T-helper 2 cell treated with Interferon-gamma antibody and Interleukin-4, amounts not matched to agents 5 μg/mL and 100 μg/mL, for 36 hours (primary cell): ENCODE measurements around the gene RAB20.

Source experiments
- DNase-seq: peaks from one replicate; pipeline ENCODE4 v3.0.0; 2021; ENCODE audit warnings: low spot score
- H3K27ac Mint-ChIP-seq: one replicate; pipeline ENCODE4 v1.8.0; 2021; ENCODE audit warnings: mild to moderate bottlenecking, mixed read lengths
- H3K27me3 Mint-ChIP-seq: one replicate; pipeline ENCODE4 v1.8.0; 2021; ENCODE audit warnings: low read depth, mixed read lengths
- H3K36me3 Mint-ChIP-seq: one replicate; pipeline ENCODE4 v1.8.0; 2021; ENCODE audit warnings: low read depth, mixed read lengths
- H3K4me1 Mint-ChIP-seq: one replicate; pipeline ENCODE4 v1.8.0; 2021; ENCODE audit warnings: low read depth, mixed read lengths
- H3K4me3 Mint-ChIP-seq: one replicate; pipeline ENCODE4 v1.8.0; 2022; ENCODE audit warnings: mild to moderate bottlenecking, moderate library complexity, mixed read lengths
- H3K9me3 Mint-ChIP-seq: one replicate; pipeline ENCODE4 v1.8.0; 2021; ENCODE audit warnings: mixed read lengths

RAB20 gene

DNA sequence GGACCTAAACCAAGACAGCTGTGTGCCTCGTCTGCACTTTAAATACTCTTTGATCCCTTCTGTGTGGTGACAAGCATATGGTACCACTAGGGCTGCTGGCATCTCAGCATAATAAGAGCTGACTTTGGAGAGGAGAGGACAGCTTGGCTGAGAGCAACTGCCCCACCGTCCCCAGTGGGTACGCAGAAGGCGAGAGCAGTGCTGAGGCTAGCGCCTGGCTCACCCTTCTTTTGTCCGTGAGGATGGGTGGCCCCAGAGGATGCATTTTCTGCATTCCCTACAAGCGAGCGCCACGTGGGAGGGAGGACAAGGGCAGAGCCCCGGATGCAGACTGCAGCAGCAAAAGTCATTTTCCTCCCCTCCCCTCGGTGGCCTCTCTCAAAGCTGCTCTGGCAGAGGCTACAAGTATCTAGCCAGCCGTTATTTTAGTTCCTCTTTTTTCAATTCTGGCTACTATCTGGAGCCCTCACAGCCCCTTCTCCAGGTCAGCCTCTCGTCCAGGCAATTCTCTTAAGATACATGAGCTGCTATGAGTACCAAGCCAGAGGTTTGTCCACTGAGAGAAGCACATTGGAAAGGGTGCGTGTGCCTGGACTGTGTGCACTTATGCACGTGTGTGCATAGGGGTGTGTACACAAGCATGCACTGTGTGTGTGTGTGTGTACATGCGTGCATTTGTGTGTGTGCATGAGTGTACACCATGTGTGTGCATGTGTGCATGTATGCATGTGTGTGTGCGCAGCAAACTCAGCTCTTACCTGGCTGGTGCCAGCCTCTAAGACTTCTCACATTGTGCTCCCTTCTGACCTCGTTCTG is 51.3 kb downstream of the RAB20 start:
- H3K4me1 Mint-ChIP-seq = no peaks in the 10 kb centered on the region
- H3K9me3 Mint-ChIP-seq = no peaks in the 10 kb centered on the region
- no peaks in the 10 kb centered on the region for H3K27me3 Mint-ChIP-seq
- no peak overlapping the region for H3K4me3 Mint-ChIP-seq
- H3K27ac Mint-ChIP-seq = no peak overlapping the region
- no peaks in the 10 kb centered on the region for H3K36me3 Mint-ChIP-seq
- no peak for DNase-seq

DNA sequence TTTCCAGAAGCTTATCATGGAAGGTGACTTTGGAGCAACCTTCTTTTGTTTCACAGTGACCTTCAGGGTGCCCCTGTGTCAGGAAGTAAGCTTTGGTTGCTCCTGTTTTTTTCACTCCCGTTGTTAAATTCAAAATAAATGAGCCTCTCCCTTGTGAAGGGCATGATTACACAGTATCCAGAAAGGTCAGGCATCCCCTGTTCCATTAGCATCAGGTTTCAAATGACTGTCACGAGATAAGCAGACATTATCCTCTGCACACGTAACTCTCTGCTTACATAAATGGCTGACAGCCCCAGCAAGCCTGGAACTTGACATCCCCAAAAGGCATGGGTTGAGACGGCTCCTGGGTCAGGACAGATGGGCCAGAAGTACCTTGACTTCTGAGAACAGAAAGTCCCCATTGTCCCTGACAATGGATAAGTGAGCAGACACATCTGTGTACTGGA is 52.0 kb downstream of the RAB20 start:
- no peaks in the 10 kb centered on the region for H3K9me3 Mint-ChIP-seq
- no peaks in the 10 kb centered on the region for H3K36me3 Mint-ChIP-seq
- no peak overlapping the region for H3K4me3 Mint-ChIP-seq
- no peaks in the 10 kb centered on the region for H3K27me3 Mint-ChIP-seq
- DNase-seq = no peak
- no peak overlapping the region for H3K27ac Mint-ChIP-seq
- H3K4me1 Mint-ChIP-seq = no peaks in the 10 kb centered on the region

DNA sequence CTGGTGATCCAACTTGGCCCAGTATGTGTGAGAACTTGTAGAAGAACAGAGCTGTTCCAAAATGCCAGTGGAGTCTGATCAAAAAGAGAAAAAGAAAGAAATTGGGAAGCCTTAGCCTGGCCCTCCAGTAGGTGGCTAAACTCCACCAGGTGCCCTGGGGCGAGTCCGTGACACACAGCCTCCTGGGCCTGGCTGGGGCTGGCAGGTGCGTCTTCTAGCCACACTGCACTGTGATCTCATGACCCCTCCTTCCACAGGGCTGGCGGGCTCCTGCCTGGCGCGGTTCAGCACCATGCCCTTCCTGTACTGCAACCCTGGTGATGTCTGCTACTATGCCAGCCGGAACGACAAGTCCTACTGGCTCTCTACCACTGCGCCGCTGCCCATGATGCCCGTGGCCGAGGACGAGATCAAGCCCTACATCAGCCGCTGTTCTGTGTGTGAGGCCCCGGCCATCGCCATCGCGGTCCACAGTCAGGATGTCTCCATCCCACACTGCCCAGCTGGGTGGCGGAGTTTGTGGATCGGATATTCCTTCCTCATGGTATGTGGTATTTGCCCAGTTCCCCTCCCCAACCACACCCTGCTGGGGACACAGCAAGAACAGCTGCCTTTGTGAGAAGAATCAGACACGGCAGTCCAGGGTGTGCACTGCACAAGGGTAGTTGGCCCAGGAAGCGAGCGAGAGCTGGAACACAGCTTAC is 53.7 kb downstream of the RAB20 start:
- no peak for DNase-seq
- Mint-ChIP-seq H3K27me3 (no peaks in the 10 kb centered on the region), H3K4me3 (no peak overlapping the region), H3K36me3 (no peaks in the 10 kb centered on the region), H3K27ac (no peak overlapping the region), H3K9me3 (no peaks in the 10 kb centered on the region), H3K4me1 (no peaks in the 10 kb centered on the region)

DNA sequence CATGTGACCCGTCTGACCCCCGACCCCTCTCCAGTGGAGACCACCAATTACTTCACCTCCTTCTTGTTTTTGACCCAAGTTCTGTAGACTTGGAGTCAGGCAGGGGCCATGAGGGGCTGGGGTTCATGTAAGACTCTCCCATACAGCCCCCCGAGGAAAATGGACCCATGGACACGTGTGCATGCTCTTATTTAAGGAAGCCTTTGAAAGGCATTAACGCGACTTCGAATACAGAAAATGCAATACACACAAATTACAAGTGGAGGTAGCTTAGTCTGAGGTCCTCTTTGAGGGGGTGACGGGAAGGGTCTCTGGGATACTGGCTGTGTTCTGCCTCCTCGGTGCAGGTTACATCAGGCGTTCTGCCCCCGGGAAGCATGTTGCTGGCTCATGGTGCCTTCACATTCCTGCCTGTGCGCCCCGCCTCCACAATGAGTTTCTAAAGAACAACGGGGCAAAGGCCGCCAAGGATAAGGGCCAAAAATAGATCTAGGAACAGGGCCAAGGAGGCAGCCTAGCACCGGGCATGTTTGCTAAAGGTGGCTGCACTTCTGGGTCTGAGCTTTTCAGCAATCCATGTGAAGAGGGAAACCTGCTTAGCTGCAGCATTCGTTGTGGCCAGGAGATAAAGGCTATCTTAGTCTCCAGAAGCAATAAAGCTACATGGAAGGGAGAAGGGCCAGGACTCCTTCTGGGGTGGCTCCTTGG is 54.5 kb downstream of the RAB20 start:
- DNase-seq = no peak
- Mint-ChIP-seq H3K27me3 (no peaks in the 10 kb centered on the region), H3K9me3 (no peaks in the 10 kb centered on the region), H3K4me1 (no peaks in the 10 kb centered on the region), H3K27ac (no peak overlapping the region), H3K36me3 (no peaks in the 10 kb centered on the region), H3K4me3 (no peak overlapping the region)

DNA sequence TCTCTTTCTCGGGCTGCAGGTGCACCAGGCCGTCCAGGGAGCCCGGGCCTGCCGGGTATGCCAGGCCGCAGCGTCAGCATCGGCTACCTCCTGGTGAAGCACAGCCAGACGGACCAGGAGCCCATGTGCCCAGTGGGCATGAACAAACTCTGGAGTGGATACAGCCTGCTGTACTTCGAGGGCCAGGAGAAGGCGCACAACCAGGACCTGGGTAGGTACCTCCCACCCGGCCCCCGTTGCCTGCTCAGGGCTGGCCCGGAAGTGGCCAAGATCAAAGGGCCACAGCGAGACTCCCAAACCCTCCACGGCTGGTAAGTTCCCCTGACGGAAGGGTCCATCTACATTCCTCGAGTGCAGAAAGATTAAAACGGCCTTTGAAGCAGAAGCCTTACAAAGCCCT is 55.1 kb downstream of the RAB20 start:
- Mint-ChIP-seq H3K27ac (no peak overlapping the region), H3K4me1 (no peaks in the 10 kb centered on the region), H3K4me3 (no peak overlapping the region), H3K36me3 (no peaks in the 10 kb centered on the region), H3K9me3 (no peaks in the 10 kb centered on the region), H3K27me3 (no peaks in the 10 kb centered on the region)
- DNase-seq = no peak

DNA sequence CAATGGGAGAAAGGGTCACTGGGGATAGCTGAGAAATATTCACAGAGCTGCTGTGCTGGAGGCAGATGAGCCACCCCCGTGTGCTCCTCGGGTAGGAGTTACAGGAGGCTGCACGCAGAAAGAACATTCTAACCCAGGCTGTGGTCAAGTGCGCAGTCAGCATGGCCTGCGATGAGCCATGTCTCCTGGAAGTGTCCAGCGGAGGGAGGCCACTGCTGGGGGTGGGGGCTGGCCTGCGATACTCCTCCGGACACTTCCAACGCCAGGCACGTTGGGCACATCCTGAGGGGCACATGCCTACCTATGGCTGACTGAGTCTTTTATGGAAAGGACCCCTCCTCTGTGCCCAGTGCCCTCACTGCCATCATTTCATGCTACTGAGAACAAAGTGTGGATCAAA is 55.9 kb downstream of the RAB20 start:
- no peak for DNase-seq
- H3K27ac Mint-ChIP-seq = no peak overlapping the region
- H3K4me1 Mint-ChIP-seq = no peaks in the 10 kb centered on the region
- H3K9me3 Mint-ChIP-seq = no peaks in the 10 kb centered on the region
- H3K36me3 Mint-ChIP-seq = no peaks in the 10 kb centered on the region
- H3K4me3 Mint-ChIP-seq = no peak overlapping the region
- H3K27me3 Mint-ChIP-seq = no peaks in the 10 kb centered on the region

DNA sequence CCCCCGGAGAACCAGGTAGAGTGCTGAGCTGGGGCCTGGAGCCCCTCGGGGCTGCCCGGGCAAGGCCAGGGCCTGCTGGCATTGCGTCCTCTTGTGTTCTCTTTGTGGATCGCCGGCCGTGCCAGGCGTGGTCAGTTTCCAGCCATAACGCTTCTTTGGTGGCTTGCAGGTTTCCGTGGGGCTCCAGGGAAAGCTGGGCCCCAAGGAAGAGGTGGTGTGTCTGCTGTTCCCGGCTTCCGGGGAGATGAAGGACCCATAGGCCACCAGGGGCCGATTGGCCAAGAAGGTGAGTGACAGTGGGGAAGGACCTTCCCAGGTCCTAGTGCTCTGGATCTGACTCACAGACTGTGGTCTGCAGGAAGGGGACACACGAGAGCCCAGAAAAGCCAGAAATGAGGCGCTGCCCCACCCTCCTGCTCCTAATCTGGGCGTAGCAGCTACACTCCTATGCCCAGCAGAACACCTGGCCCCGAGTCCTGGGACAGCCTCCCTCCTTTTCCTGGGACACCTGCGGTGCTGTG is 57.5 kb downstream of the RAB20 start:
- Mint-ChIP-seq H3K36me3 (no peaks in the 10 kb centered on the region), H3K9me3 (no peaks in the 10 kb centered on the region), H3K4me3 (no peak overlapping the region), H3K4me1 (no peaks in the 10 kb centered on the region), H3K27me3 (no peaks in the 10 kb centered on the region), H3K27ac (no peak overlapping the region)
- no peak for DNase-seq

DNA sequence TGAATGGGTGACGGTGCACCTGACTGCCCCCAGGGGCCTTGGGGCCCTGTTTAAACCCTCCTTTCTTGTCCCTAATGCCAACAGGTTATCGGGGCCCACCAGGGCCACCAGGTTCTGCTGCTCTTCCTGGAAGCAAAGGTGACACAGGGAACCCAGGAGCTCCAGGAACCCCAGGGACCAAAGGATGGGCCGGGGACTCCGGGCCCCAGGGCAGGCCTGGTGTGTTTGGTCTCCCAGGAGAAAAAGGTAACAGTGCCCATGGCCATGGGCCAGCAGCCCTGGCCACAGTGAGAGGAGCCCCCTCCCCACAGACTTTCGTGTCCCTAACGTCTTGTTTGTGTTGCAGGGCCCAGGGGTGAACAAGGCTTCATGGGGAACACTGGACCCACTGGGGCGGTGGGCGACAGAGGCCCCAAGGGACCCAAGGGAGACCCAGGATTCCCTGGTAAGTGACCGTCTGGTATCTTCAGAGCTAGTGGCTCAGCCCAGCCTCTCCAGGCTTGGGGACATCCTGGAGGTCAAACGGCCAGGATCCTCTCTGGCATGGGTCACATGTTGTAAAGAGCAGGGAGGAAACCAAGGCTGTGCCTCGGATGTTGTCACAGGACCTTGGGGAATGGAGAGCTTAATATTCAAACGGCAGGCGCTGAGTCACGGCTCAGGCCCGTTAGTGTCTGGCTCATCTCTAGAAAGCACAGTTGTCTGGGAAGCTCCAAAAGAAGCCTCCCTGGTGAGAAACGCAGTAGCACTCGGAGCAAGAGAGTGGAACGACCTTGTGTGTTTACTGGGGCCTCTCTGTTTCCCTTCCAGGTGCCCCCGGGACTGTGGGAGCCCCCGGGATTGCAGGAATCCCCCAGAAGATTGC is 58.3 kb downstream of the RAB20 start:
- H3K36me3 Mint-ChIP-seq = no peaks in the 10 kb centered on the region
- no peak for DNase-seq
- H3K4me1 Mint-ChIP-seq = no peaks in the 10 kb centered on the region
- H3K9me3 Mint-ChIP-seq = no peaks in the 10 kb centered on the region
- no peak overlapping the region for H3K4me3 Mint-ChIP-seq
- H3K27ac Mint-ChIP-seq = no peak overlapping the region
- no peaks in the 10 kb centered on the region for H3K27me3 Mint-ChIP-seq

DNA sequence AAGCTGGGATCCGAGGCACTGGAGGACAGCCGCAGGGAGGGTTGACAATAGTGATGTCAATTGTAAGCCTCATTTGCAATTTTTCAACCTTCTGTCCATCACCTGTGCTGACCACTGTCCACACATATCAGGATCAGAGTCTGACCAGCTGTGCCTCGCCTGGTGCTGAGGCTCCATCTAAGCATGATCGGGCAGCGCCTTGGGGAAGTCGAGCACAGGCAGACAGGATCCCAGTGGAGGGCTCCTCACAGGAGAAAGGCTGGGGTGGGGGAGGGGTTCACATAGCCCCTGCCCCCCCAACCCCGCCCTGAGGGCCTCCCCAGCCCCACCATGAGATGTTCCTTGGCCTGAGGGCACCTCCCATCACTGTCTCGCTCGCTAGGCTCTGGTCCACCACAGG is 60.3 kb downstream of the RAB20 start:
- no peaks in the 10 kb centered on the region for H3K4me1 Mint-ChIP-seq
- H3K36me3 Mint-ChIP-seq = no peaks in the 10 kb centered on the region
- no peak overlapping the region for H3K4me3 Mint-ChIP-seq
- no peaks in the 10 kb centered on the region for H3K9me3 Mint-ChIP-seq
- no peak for DNase-seq
- H3K27me3 Mint-ChIP-seq = no peaks in the 10 kb centered on the region
- no peak overlapping the region for H3K27ac Mint-ChIP-seq

DNA sequence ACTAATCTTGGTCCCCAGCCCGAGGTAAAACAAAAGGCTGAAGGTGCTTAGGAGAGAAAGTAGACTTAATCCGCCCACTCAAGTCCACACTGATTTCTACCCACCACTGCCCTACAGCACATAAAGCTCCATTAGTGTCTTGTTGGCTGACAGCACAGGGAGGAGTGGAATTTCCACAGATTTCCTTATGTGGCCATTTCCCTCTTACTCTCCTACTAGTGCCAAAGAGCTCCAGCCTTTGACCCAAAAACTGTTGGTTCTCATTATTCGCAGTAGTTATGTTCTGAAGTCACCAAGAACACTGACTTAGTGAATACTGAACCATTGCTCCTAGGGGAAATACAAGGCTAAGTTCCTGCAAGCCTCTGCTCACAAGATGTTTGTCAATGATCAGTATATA is 61.2 kb downstream of the RAB20 start:
- Mint-ChIP-seq H3K9me3 (no peaks in the 10 kb centered on the region), H3K27me3 (no peaks in the 10 kb centered on the region), H3K4me1 (no peaks in the 10 kb centered on the region), H3K36me3 (no peaks in the 10 kb centered on the region), H3K27ac (no peak overlapping the region), H3K4me3 (no peak overlapping the region)
- no peak for DNase-seq

DNA sequence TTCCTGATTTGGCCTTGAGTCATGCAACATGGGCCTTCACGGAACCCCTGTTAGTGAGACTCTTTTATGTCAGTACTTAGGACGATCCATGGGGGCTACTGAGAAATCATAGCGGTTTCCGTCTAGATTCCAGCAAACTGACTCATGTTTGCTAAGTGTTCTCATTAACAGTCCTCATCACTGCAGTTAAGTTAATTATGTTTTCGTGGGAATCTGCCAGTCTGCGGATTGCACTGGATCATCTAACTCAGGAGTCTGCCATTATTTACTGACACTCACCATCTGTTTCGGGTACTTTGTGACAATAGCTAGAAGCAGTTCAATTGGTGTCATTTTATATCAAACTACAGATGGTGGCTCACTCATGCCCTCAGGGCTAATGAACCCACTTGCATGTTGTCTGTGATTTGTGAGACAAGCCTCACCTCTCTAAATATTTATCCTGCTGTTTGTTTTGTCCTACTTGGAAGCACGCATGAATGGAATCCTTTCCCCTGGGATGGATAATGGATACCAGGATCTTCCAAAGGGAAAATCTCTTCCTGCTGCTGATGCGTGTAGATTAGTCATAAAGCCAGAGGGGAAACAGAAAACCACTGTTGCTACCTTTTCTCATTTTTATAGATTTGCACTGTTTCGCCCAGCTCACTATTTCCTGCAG is 61.8 kb downstream of the RAB20 start:
- Mint-ChIP-seq H3K36me3 (no peaks in the 10 kb centered on the region), H3K27ac (no peak overlapping the region), H3K4me3 (no peak overlapping the region), H3K4me1 (no peaks in the 10 kb centered on the region), H3K27me3 (no peaks in the 10 kb centered on the region), H3K9me3 (no peaks in the 10 kb centered on the region)
- no peak for DNase-seq

DNA sequence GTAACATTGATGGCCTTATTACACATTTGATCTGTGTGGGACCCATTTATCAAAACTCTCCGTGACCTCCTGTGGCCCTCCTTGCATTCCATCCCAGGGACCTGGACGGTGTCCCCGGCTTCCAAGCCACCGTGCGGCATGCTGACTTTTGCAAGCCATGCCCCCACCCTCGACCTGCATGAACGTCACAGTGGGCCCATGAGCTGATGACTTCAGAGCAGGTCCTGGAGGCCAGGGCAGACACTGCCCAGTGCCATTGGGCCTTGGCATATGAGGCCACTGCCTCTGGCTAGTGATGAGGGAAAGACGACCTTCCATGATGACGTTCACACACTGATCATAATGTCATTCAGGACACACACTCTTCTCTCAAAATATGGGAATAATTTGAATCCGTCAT is 62.8 kb downstream of the RAB20 start:
- Mint-ChIP-seq H3K36me3 (no peaks in the 10 kb centered on the region), H3K9me3 (no peaks in the 10 kb centered on the region), H3K4me1 (no peaks in the 10 kb centered on the region), H3K4me3 (no peak overlapping the region), H3K27ac (no peak overlapping the region), H3K27me3 (no peaks in the 10 kb centered on the region)
- no peak for DNase-seq

DNA sequence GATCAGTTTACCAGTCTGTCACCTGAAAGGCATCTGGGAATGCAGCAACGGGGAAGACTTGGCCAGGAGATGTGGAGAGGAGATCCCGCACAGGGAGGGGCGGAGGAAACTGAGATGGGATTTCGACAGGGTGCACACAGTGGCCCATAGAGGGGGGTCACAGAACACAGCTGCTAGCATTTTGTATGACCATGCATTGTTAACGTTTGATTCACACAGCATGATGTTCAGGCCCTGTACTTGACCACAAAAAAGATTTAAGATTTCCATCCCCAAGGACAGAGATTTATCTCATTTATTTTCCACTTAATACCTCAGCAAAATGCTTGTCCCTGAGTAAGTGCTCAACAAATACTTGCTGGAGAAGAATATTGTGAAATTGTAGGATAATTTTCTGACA is 63.2 kb downstream of the RAB20 start:
- Mint-ChIP-seq H3K36me3 (no peaks in the 10 kb centered on the region), H3K27ac (no peak overlapping the region), H3K4me3 (no peak overlapping the region), H3K4me1 (no peaks in the 10 kb centered on the region), H3K27me3 (no peaks in the 10 kb centered on the region), H3K9me3 (no peaks in the 10 kb centered on the region)
- no peak for DNase-seq
